ENCODE data around the gene TMEM120B. TPM values are rescaled to one million over a fixed set of nuclear protein-coding genes. Genes with fewer than 3 reads are reported as not detected.
A peak's percentile ranks its signal among the peaks of the same experiment; 100 is the strongest.
"Not testable (repeated sequence)": the region's sequence is repeated elsewhere in the genome, so short reads cannot be mapped to it uniquely, and the experiment has no call there.

TMEM120B gene
- total RNA-seq, 1 donor, result 8.3 TPM

DNA sequence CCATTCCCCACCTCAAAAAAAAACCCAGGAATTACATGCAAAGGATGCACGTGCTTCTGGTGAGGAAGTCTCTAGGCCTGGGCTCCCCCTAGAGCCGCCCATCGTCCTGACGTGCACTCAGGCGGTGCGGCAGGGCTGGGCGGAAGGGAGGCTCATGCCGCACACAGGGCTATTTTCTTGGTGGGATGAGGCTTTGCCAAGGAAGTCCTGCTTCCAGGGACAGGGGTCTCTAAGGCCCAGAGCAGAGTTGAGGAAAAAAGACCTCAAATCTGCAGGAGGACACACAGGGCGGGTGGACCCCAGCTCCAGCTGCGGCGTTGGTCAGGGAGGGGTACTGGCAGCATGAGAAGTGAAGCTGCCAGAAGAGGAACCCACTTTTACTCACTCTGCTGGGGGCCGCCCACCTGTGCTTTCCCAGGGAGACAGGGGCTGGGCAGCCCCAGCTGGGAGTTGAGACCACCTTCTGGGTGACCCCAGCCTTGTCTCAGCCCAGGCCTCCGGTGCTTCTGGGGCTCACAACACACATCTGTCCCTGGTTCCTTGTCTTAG lies 76.8 kb downstream of the TMEM120B start:
- Histone ChIP-seq H3K27ac (ENCODE audit: low read depth, low read length) (no peak overlapping the region), H3K79me2 (ENCODE audit: insufficient read depth, low read length) (no peaks in the 10 kb centered on the region), H3K4me1 (ENCODE audit: insufficient read depth, low read length) (peaks cover 22% of the 10 kb centered on the region), H3K9me3 (ENCODE audit: low read depth, low read length) (no peaks in the 10 kb centered on the region), H3K36me3 (ENCODE audit: insufficient read depth, low read length) (no peaks in the 10 kb centered on the region), H3K4me3 (ENCODE audit: insufficient read depth, low read length) (no peak overlapping the region), H3K4me2 (ENCODE audit: insufficient read depth, low read length) (no peak overlapping the region), H4K20me1 (ENCODE audit: insufficient read depth, low read length) (peaks cover 6% of the 10 kb centered on the region), H2AFZ (ENCODE audit: low read length) (no peak overlapping the region), H3K27me3 (ENCODE audit: insufficient read depth, low read length) (no peaks in the 10 kb centered on the region)
- TF ChIP-seq, protein P1, sequence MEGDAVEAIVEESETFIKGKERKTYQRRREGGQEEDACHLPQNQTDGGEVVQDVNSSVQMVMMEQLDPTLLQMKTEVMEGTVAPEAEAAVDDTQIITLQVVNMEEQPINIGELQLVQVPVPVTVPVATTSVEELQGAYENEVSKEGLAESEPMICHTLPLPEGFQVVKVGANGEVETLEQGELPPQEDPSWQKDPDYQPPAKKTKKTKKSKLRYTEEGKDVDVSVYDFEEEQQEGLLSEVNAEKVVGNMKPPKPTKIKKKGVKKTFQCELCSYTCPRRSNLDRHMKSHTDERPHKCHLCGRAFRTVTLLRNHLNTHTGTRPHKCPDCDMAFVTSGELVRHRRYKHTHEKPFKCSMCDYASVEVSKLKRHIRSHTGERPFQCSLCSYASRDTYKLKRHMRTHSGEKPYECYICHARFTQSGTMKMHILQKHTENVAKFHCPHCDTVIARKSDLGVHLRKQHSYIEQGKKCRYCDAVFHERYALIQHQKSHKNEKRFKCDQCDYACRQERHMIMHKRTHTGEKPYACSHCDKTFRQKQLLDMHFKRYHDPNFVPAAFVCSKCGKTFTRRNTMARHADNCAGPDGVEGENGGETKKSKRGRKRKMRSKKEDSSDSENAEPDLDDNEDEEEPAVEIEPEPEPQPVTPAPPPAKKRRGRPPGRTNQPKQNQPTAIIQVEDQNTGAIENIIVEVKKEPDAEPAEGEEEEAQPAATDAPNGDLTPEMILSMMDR (IDR thresholded peaks at IDR 0.05; ENCODE audit: extremely low read depth, low read depth, low read length), result no peak
- no peak for DNase-seq (ENCODE audit: insufficient read length, low spot score, missing footprints)

DNA sequence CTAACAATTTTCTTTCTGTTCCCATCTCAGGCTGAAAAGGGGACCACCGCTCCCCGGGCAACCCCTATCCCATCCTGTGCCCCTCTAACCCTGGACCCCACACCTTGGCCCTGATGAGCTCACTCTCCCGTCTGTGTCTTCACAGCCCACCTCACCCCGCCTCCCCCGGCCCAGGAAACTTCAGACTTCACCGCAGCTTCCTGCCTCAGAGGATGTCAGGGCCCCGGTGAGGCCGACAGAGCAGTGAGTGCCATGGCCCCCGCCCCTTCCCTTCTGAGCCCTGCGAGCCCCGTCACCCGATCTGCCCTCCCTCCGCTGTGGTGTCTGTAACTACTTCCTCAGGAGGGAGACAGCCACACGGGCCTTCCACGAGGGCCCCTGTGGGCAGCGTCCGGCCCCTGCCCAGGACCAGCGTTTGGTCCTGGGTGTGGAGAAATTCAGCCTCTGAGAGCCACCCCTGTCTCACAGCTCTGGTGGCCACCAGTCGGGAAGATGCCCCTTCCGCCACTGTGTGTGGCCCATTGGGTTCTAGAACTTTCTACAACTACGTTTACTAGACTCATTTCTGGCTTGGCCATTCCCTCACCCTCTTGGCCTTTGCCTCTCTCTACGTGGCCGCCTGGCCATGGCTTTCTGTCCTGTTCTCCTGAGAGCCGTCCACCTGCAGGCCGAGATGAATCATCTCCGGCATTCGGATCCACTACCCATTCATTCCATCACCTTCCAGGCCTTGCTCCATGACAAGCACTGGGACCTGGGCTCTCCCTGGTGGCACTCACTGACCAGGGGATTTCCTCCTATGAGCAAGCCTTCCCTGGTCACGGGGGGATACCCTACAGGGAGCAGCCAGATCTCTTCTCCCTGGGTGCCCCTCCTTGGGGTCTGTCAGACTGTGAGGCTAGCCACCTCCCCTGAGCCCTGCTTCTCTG lies 77.5 kb downstream of the TMEM120B start:
- H3K27ac ChIP-seq (ENCODE audit: low read depth, low read length), result no peak overlapping the region
- H3K4me1 ChIP-seq (ENCODE audit: insufficient read depth, low read length), result peaks cover 22% of the 10 kb centered on the region
- DNase-seq (ENCODE audit: insufficient read length, low spot score, missing footprints), result no peak
- peaks cover 3% of the 10 kb centered on the region for H4K20me1 ChIP-seq (ENCODE audit: insufficient read depth, low read length)
- no peak overlapping the region for H3K4me3 ChIP-seq (ENCODE audit: insufficient read depth, low read length)
- H3K27me3 ChIP-seq (ENCODE audit: insufficient read depth, low read length), result no peaks in the 10 kb centered on the region
- H3K36me3 ChIP-seq (ENCODE audit: insufficient read depth, low read length), result no peaks in the 10 kb centered on the region
- no peaks in the 10 kb centered on the region for H3K9me3 ChIP-seq (ENCODE audit: low read depth, low read length)
- TF ChIP-seq, protein P1 (IDR thresholded peaks at IDR 0.05; ENCODE audit: extremely low read depth, low read depth, low read length), result no peak
- no peak overlapping the region for H3K4me2 ChIP-seq (ENCODE audit: insufficient read depth, low read length)
- H2AFZ ChIP-seq (ENCODE audit: low read length), result peak overlapping the region; percentile 22
- peaks cover under 1% of the 10 kb centered on the region for H3K79me2 ChIP-seq (ENCODE audit: insufficient read depth, low read length)

DNA sequence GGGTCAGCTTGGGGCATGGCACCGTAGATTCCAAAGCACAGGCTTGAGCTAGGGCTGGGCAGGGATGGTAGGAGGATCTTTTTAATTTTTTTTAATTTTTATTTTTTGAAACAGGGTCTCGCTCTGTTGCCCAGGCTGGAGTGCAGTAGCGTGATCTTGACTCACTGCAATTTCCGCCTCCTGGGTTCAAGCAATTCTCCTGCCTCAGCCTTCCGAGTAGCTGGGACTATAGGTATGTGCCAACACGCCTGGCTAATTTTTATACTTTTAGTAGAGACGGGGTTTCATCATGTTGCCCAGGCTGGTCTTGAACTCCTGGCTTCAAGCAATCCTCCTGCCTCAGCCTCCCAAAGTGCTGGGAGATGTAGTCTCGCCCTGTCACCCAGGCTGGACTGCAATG lies 78.2 kb downstream of the TMEM120B start:
- not testable (repeated sequence) for H2AFZ ChIP-seq (ENCODE audit: low read length); DNase-seq (ENCODE audit: insufficient read length, low spot score, missing footprints)

DNA sequence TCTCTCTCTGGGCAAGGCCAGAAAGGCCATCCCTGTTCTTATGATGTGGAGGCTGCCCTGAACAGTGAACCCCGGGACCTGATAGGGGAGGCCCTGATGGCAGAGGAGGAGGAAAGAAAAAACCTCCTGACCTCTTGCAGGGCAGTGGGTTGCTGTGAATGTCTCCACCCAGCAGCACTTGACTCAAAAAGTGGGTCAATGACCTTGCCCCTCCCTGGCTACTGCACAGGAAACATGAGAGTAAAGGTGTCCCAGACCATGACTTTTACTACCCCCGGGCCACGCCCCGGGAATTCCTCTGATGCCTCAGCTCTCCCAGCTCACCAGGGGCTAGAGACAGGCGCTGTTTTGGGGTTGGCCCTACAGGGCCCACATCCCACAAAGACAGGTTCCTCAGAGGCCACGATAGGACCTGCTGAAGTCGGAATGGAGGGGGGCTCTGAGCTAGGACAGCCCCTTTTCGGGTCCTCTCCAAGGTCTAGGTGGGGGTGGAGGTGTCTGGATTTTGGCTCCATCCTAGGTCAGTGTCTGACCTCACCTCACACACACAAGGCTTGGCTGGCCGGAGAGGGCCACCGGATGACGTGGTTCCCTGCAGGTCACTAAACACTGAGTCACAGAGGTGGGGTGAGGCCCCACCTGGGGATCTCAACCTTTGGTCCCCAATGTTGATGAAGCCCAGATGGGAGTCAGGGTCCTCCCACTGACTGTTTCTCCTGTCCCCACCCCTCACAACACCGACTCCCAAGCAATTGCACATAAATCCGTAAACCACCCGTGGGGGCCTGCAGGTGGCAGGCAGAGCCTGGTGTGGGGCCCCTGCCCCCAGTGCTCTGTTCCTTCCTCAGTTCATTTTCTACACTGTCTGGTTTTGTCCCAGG lies 79.4 kb downstream of the TMEM120B start:
- Histone ChIP-seq H3K36me3 (ENCODE audit: insufficient read depth, low read length) (no peaks in the 10 kb centered on the region), H3K4me2 (ENCODE audit: insufficient read depth, low read length) (no peak overlapping the region), H2AFZ (ENCODE audit: low read length) (no peak overlapping the region), H3K4me1 (ENCODE audit: insufficient read depth, low read length) (peaks cover 19% of the 10 kb centered on the region), H3K79me2 (ENCODE audit: insufficient read depth, low read length) (peaks cover 18% of the 10 kb centered on the region), H4K20me1 (ENCODE audit: insufficient read depth, low read length) (peaks cover 9% of the 10 kb centered on the region), H3K9me3 (ENCODE audit: low read depth, low read length) (no peaks in the 10 kb centered on the region), H3K27me3 (ENCODE audit: insufficient read depth, low read length) (no peaks in the 10 kb centered on the region), H3K27ac (ENCODE audit: low read depth, low read length) (no peak overlapping the region), H3K4me3 (ENCODE audit: insufficient read depth, low read length) (no peak overlapping the region)
- TF ChIP-seq, protein P1 (IDR thresholded peaks at IDR 0.05; ENCODE audit: extremely low read depth, low read depth, low read length), result no peak
- DNase-seq (ENCODE audit: insufficient read length, low spot score, missing footprints), result peak; percentile 81

More for the DNA sequence above, 78.2 kb downstream of the TMEM120B start:
- not testable (repeated sequence) for H3K4me3 ChIP-seq (ENCODE audit: insufficient read depth, low read length); H3K79me2 ChIP-seq (ENCODE audit: insufficient read depth, low read length); H3K36me3 ChIP-seq (ENCODE audit: insufficient read depth, low read length); H4K20me1 ChIP-seq (ENCODE audit: insufficient read depth, low read length); H3K4me2 ChIP-seq (ENCODE audit: insufficient read depth, low read length); H3K9me3 ChIP-seq (ENCODE audit: low read depth, low read length); H3K27ac ChIP-seq (ENCODE audit: low read depth, low read length); H3K27me3 ChIP-seq (ENCODE audit: insufficient read depth, low read length)
- H3K4me1 ChIP-seq (ENCODE audit: insufficient read depth, low read length), result peaks cover 21% of the 10 kb centered on the region

All from osteoblast (primary cell).